ENCODE measurements around the gene CAMP. TPM values are rescaled to one million over a fixed set of nuclear protein-coding genes. Genes with fewer than 3 reads are reported as not detected.

The CAMP gene
- polyA plus RNA-seq, 1 donor from 2014 or later: not detected

DNA sequence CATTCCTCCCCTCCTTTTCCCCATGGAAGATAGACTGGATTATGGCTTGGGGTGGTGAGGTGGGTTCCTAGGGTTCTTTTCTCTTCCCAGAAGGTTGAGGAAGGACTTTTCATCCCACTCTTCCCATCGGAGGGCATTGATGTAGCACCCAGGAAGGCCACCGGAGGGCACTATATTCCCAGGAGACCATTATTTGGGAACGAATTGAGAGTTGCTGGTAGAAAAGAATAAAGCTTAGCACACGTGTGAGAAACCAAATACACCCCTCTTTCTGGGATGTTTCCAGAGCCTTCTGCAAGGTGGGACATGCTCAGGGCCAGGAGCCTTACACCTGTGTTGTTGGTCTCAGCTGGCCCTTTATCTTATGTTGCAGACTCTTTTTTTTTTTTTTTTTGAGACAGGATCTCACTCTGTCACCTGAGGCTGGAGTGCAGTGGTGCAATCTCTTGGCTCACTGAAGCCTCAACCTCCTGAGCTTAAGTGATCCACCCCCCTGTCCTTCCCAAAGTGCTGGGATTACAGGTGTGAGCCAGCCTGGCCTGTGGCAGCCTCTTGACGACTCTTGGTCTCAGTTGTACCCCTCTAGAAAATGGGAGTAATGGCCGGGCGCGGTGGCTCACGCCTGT is 28.7 kb upstream of the CAMP start:
- no peak overlapping the region for H3K9ac ChIP-seq (ENCODE audit: low read length)
- no peaks in the 10 kb centered on the region for H3K27me3 ChIP-seq (ENCODE audit: insufficient read depth, low read depth, low read length)
- H2AFZ ChIP-seq (ENCODE audit: low read depth, low read length): no peak overlapping the region
- no peaks in the 10 kb centered on the region for H4K20me1 ChIP-seq (ENCODE audit: insufficient read depth)
- TF ChIP-seq POLR2AphosphoS5 (IDR thresholded peaks at IDR 0.05): no peak
- TF ChIP-seq TAF1 (IDR thresholded peaks at IDR 0.05; ENCODE audit: low read depth): no peak
- TF ChIP-seq RAD21 (conservative IDR thresholded peaks at IDR 0.05): peak; percentile 74
- TF ChIP-seq, protein P1, sequence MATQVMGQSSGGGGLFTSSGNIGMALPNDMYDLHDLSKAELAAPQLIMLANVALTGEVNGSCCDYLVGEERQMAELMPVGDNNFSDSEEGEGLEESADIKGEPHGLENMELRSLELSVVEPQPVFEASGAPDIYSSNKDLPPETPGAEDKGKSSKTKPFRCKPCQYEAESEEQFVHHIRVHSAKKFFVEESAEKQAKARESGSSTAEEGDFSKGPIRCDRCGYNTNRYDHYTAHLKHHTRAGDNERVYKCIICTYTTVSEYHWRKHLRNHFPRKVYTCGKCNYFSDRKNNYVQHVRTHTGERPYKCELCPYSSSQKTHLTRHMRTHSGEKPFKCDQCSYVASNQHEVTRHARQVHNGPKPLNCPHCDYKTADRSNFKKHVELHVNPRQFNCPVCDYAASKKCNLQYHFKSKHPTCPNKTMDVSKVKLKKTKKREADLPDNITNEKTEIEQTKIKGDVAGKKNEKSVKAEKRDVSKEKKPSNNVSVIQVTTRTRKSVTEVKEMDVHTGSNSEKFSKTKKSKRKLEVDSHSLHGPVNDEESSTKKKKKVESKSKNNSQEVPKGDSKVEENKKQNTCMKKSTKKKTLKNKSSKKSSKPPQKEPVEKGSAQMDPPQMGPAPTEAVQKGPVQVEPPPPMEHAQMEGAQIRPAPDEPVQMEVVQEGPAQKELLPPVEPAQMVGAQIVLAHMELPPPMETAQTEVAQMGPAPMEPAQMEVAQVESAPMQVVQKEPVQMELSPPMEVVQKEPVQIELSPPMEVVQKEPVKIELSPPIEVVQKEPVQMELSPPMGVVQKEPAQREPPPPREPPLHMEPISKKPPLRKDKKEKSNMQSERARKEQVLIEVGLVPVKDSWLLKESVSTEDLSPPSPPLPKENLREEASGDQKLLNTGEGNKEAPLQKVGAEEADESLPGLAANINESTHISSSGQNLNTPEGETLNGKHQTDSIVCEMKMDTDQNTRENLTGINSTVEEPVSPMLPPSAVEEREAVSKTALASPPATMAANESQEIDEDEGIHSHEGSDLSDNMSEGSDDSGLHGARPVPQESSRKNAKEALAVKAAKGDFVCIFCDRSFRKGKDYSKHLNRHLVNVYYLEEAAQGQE (IDR thresholded peaks at IDR 0.05; ENCODE audit: borderline replicate concordance): no peak
- peak; percentile 40 for TF ChIP-seq MXI1 (conservative IDR thresholded peaks at IDR 0.05; ENCODE audit: poor library complexity, severe bottlenecking)
- no peak for TF ChIP-seq EP300 (conservative IDR thresholded peaks at IDR 0.05; ENCODE audit: poor library complexity, severe bottlenecking)
- peak; percentile 78 for TF ChIP-seq SMC3 (conservative IDR thresholded peaks at IDR 0.05; ENCODE audit: poor library complexity)
- TF ChIP-seq, protein P2, sequence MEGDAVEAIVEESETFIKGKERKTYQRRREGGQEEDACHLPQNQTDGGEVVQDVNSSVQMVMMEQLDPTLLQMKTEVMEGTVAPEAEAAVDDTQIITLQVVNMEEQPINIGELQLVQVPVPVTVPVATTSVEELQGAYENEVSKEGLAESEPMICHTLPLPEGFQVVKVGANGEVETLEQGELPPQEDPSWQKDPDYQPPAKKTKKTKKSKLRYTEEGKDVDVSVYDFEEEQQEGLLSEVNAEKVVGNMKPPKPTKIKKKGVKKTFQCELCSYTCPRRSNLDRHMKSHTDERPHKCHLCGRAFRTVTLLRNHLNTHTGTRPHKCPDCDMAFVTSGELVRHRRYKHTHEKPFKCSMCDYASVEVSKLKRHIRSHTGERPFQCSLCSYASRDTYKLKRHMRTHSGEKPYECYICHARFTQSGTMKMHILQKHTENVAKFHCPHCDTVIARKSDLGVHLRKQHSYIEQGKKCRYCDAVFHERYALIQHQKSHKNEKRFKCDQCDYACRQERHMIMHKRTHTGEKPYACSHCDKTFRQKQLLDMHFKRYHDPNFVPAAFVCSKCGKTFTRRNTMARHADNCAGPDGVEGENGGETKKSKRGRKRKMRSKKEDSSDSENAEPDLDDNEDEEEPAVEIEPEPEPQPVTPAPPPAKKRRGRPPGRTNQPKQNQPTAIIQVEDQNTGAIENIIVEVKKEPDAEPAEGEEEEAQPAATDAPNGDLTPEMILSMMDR (IDR thresholded peaks at IDR 0.05; ENCODE audit: poor library complexity, severe bottlenecking): peak; percentile 80
- TF ChIP-seq EZH2 (IDR thresholded peaks at IDR 0.05; ENCODE audit: borderline replicate concordance, insufficient read depth, low read length, poor library complexity, severe bottlenecking): no peak
- H3K27ac ChIP-seq (ENCODE audit: low read length): no peak overlapping the region
- H3K4me3 ChIP-seq (ENCODE audit: low read length): no peak overlapping the region
- H3F3A ChIP-seq (ENCODE audit: insufficient read depth, low read length, poor library complexity, severe bottlenecking): no peaks in the 10 kb centered on the region
- H3K79me2 ChIP-seq (replicated peaks; ENCODE audit: insufficient read depth, low read length): no peaks in the 10 kb centered on the region
- no peaks in the 10 kb centered on the region for H3K9me2 ChIP-seq (ENCODE audit: insufficient read depth, low read length)
- no peak overlapping the region for H3K4me2 ChIP-seq (ENCODE audit: low read length)
- no peaks in the 10 kb centered on the region for H3K36me3 ChIP-seq (ENCODE audit: insufficient read depth, low read length)
- H3K9me3 ChIP-seq (ENCODE audit: low read length): no peaks in the 10 kb centered on the region

DNA sequence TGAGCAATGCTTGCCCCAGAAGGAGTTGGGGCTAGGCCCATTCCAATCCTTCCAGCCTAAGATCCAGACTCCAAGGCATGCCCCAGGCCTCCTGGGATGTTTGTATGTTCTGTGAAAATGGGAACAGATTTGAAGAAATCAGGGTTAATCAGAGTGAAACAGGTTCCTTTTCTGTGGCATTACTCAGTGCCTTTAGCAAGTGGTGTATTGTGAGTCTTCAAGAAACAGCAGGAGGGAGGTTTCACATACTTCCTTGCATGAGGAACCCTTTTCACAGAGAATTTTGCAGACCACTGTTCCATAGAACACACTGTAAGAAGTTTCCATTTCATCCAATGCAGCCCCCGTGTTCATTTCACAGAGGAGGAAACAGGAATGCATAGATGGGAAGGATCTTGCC is 26.7 kb upstream of the CAMP start:
- Histone ChIP-seq H3K9ac (ENCODE audit: low read length) (no peak overlapping the region), H2AFZ (ENCODE audit: low read depth, low read length) (no peak overlapping the region), H3K27ac (ENCODE audit: low read length) (no peak overlapping the region)

More for the DNA sequence above, 26.7 kb upstream of the CAMP start:
- H3F3A ChIP-seq (ENCODE audit: insufficient read depth, low read length, poor library complexity, severe bottlenecking): no peaks in the 10 kb centered on the region
- H3K4me3 ChIP-seq (ENCODE audit: low read length): no peak overlapping the region
- no peaks in the 10 kb centered on the region for H3K9me3 ChIP-seq (ENCODE audit: low read length)
- H3K36me3 ChIP-seq (ENCODE audit: insufficient read depth, low read length): no peaks in the 10 kb centered on the region
- TF ChIP-seq MXI1 (conservative IDR thresholded peaks at IDR 0.05; ENCODE audit: poor library complexity, severe bottlenecking): no peak
- TF ChIP-seq TAF1 (IDR thresholded peaks at IDR 0.05; ENCODE audit: low read depth): no peak
- no peaks in the 10 kb centered on the region for H4K20me1 ChIP-seq (ENCODE audit: insufficient read depth)
- no peaks in the 10 kb centered on the region for H3K9me2 ChIP-seq (ENCODE audit: insufficient read depth, low read length)
- no peaks in the 10 kb centered on the region for H3K79me2 ChIP-seq (replicated peaks; ENCODE audit: insufficient read depth, low read length)
- no peaks in the 10 kb centered on the region for H3K27me3 ChIP-seq (ENCODE audit: insufficient read depth, low read depth, low read length)
- H3K4me2 ChIP-seq (ENCODE audit: low read length): no peak overlapping the region
